ENCODE measurements around the gene PRR14L. TPM values are rescaled to one million over a fixed set of nuclear protein-coding genes. Genes with fewer than 3 reads are reported as not detected.
"Not testable (repeated sequence)": the region's sequence is repeated elsewhere in the genome, so short reads cannot be mapped to it uniquely, and the experiment has no call there.

PRR14L gene
- total RNA-seq, 1 experiment from 2014 or later, result 7.2 TPM

DNA sequence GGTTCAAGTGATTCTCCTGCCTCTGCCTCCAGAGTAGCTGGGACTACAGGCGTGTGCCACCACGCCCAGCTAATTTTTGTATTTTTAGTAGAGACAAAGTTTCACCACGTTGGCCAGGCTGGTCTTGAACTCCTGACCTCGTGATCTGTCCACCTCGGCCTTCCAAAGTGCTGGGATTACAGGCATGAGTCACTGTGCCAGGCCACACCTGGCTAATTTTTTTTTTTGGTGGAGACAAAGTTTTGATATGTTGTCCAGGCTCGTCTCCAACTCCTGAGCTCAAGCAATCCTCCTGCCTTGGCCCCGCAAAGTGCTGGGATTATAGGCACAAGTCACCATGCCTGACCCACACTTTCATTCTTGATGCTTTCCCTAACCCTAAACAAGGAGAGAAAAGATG lies 9.6 kb downstream of the PRR14L start:
- not testable (repeated sequence) for DNase-seq (ENCODE audit: low spot score)

DNA sequence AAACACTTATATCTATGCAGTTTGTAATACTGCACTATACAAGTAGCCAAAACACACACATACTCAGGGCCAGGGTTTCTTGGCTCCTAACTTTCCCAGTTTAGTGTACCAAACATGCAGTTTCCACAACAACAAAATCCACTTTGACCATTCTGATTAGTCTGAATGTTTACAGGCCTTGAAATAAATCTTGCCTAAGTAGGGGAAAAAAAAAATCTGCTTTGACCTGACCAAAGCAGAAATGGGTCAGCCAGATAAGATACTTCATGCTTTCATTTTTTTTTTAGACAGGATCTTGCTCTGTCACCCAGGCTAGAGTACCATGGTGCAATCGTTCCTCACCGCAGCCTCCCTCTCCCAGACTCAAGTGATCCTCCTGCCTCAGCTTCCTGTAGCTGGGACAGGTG lies 10.1 kb downstream of the PRR14L start:
- DNase-seq (ENCODE audit: low spot score), result no peak

DNA sequence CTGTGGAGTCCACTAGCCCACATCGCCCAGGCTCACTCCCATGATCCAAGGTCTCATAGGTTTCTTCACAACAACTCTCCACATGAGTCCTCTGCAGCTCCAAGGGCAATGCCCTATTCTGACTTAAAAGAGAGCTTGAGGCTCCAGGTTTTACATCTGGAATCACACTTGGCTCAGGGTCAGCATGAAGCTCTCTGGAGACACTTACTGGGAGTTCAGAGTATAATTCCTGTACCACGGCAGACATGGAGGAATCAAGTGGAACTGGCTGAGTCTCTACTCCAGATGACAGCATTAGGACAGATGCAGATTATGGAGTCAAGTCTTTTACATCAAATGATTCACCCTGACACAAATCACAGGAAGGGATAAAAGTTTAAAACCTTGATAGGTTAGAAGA lies 11.4 kb downstream of the PRR14L start:
- no peak for DNase-seq (ENCODE audit: low spot score)

DNA sequence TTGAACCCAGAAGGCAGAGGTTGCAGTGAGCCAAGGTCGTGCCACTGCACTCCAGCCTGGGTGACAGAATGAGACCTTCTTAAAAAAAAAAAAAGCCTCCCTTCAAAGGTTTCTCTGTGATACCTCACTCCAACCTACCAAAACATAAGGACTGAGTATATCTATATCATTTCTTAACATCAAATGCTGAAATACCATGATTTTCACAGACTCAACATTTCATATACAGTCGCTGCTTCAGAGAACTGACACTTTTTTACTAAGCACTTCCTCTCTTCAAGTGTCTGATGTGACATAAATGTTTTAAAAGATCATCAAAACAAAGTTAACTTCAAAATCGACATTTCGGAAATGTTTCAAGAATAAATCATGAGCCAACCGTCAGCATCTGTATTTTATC lies 12.0 kb downstream of the PRR14L start:
- no peak for DNase-seq (ENCODE audit: low spot score)

DNA sequence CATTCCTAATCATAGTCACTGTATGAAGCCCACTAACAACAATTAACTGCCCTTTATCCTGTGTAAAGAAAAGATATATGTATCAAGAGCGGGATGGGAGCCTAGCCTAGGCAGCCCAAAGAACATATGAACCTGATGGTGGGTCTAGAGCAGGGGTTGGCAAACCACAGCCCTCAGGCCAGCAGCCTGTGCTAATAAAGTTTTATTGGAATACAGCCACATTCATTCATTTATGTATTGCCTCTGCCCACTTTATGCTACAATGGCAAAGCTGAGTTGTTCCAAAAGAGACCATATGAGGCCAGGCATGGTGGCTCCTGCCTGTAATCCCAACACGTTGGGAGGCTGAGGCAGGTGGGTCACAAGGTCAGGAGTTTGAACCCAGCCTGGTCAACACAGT lies 13.5 kb downstream of the PRR14L start:
- DNase-seq (ENCODE audit: low spot score), result no peak

DNA sequence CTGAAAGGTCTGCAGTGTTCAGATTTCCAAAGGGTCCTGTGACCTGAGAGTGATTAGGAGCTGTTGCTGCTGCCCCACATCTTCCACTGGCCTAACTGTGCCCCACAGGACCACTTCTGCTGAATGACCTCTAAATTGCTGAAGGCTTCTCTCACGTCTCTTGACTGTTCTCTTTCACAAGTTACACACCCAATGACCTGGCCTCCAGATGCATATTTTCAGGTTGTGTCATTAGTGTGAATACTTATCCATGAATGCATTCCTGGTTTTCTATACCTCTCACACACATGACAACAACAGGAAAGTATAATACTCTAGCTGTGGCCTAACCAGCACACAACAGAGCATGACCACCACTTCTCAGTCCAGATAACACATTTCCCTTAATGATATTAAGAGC lies 15.4 kb downstream of the PRR14L start:
- no peak for DNase-seq (ENCODE audit: low spot score)

DNA sequence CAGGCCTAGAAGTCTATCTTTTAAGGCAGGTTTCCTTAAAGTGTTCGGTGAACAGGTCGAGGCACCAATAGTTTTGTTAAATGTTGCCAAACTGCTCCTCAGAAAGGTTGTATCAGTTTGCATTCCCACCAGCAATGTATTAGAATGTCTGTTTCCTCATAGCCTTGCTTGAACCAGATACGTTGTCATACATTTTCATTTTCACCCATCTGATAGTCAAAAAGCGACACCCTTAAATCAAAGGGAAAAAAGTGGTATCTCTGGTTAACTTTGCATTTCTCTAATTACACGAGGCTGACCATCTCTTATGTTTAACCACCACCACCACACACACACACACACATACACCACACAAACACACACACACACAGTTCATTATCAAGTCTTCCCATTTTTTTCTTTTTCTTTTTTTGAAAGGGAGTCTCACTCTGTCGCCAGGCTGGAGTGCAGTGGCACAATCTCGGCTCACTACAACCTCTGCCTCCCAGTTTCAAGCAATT lies 16.3 kb downstream of the PRR14L start:
- DNase-seq (ENCODE audit: low spot score), result no peak

DNA sequence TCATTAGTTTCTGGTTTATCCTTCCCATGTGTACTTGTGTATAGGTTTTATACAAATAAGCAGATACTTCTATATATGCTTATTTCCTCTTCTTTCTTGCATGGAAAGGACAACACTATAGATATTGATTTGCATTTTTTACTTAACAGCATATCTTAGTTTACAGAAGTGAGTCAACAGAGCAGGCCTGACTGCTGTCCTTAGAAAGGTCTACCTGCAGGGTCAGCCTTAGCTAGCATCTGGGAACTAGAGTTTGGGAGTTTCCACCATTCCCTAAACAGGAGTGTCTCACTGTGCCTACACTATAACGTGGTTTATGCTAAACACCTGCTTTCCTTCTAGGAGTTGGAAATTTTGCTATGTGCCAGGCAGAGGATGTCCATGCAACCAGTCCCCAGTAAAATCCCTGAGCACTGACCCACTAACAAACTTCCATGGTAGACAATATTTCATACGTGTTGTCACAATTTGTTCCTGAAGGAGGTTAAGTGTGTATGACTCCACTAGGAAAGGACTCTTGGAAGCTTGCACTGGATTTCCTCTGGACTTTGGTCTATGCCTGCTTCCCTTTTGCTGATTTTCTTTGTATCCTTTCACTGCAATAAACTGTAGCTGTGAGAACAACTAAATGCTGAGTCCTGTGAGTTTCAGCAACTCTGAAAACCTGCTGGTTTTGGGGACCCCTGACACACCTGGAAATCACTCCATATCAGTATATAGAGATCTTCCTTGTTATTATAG lies 17.7 kb downstream of the PRR14L start:
- DNase-seq (ENCODE audit: low spot score), result no peak

DNA sequence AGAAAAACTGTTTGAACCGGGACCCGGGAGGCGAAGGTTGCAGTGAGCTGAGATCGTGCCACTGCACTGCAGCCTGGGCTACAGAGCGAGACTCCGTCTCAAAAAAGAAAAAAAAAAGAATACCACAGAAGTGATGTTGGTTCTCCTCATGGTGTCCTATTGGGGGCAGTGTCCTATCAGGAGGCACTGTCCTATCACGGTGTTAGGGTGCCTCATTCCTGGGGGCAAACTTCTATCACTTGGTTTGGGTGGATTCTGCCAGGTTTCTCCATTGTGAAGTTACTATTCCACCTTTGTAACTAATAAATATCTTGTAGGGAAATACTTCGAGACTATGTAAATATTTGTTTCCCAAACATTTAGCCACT lies 19.6 kb downstream of the PRR14L start:
- no peak for DNase-seq (ENCODE audit: low spot score)

DNA sequence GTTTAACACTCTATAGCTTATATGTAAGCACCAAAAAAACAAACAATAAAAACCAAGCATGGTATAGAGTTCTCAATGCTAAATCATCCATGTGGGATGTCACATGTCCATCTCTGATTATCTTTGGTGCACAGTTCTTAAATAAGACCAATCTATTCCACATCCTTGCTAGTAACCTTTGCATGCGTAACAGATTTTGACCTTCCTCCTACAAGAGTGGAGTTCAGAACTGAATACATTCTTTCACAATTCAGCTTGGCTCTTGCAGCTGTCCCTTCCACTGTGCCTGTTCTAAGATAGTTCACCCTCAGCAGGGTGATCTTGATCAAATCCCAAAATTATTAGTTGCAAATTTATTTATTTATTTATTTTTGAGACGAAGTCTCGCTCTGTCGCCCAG lies 21.1 kb downstream of the PRR14L start:
- no peak for DNase-seq (ENCODE audit: low spot score)

DNA sequence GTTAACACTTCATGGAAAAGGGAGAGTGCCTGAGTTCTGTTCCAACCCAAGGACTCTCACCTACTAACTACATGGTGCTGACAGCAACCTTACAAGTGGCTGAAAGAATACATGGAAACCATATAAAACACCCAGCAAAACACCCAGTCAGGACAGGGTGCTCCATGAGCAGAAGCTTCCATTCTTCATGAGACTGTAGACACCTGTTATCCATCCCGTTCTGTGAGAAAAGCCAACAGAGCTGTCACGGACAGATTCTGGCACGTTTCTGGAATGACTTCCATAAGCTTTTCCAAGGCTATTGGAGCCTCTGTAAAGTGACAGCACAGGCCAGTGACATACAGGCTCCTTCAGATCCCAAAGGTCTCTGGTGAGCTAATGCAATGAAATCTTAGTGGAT lies 23.2 kb downstream of the PRR14L start:
- DNase-seq (ENCODE audit: low spot score), result no peak

DNA sequence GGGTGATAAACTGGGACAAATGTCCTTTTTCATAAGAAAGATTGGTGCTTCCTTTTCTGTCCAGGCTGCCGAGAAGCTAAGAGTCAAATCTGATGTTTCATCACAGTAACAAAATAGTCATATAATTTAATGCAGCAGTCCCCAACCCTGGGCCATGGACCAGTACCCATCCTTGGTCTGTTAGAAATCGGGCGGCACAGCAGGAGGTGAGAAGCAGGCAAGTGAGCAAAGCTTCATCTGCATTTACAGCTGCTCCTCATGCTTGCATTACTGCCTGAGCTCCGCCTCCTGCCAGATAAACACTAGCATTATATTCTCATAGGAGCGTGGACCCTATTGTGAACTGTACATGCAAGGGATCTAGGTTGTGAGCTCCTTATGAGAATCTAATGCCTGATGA lies 26.2 kb downstream of the PRR14L start:
- no peak for DNase-seq (ENCODE audit: low spot score)

DNA sequence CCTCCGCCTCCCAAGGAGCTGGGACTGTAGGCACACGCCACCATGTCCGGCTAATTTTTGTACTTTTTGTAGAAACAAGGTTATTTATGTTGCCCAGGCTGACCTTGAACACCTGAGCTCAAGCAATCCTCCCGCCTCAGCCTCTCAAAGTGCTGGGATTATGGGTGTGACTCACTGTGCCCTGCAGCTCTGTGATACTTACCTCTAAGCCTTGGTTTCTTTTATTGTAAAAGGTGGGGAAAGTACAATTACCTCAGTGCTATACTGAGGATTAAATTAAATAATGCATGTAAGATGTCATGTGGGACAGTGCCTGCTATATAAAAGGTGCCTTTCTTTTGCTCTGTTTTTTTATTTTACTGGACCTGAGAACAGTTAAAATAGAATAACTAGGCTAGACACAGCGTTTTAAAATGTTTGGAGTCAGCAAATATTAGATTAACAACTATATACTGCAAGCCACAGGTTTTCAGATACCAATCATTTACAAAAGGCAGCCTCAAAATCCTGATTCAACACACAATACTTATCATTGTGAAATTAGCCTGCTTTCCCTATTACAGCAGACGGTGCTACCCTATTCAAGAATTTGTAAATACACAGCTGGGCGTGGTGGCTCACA lies 30.0 kb downstream of the PRR14L start:
- DNase-seq (ENCODE audit: low spot score), result no peak

DNA sequence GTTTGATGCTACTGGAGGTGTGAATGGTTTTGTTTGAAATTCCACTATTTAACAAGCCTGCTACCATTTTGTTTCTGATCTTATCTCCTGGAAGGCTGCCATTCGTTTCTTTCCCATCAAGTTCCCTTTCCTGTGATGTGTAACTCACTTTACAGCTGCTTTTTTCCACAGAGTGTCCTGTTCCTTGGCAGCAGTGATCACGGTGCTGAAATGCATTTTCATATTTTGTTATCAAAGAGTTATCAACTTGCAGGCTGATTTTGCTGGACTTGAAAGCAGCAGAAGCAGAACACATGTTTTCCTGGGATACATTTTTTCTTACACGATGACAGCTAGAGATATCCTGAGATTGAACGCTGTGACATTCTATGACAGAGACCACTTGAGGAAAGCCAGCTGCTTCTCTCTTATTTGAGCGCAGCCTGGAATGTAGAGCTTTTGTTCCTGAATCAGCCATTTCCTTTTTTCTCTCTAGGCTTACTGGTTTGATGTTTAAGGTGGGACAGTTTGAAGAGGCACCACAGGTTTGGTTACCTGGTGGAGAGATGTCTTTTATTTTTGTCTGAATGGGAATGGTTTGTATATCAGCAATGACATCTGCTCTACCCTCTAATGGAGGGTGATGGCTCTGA lies 34.7 kb downstream of the PRR14L start:
- DNase-seq (ENCODE audit: low spot score), result no peak

DNA sequence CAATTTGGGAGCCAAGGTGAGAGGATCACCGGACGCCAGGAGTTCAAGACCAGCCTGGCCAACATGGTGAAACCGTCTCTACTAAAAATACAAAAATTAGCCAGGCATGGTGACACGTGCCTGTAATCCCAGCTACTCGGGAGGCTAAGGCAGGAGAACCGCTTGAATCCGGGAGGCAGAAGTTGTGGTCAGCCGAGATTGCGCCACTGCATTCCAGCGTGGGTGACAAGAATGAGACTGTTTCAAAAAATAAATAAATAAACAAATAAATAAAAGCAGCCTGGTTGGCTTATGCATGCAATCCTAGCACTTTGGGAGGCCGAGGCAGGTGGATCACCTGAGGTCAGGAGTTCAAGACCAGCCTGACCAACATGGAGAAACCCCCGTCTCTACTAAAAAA lies 38.7 kb downstream of the PRR14L start:
- DNase-seq (ENCODE audit: low spot score), result not testable (repeated sequence)

DNA sequence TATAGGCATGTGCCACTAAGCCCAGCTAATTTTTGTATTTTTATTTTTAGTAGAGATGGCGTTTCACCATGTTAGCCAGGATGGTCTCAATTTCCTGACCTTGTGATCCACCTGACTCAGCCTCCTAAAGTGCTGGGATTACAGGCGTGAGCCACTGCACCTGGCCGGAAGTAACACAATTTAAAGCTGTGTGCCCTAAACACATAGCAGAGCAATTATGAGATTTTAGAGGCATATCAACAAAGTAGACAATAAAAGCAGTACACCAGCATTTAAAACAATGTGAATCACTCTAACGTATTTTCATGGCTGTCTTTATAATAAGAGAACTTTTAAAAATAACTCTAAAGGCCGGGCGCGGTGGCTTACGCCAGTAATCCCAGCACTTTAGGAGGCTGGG lies 42.4 kb downstream of the PRR14L start:
- DNase-seq (ENCODE audit: low spot score), result no peak

DNA sequence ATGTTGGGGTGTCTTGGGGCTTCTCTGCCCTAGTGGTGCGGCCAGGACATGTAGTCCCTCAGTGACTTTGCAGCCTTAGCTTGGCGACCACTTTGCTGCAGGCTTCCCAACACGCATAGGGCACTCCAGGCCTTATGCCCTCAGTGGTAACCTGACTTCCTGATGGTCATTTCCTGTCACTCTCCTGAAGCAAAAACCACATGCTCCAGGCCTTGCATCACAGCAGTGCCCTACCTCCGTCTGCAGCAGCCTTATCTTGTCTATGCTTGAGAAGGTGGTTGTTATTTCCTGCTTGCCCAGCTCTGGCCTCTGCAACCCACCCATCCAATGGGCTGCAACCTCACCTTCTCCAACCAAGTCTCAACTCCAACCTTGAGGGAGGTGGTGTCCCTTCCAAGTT lies 54.5 kb downstream of the PRR14L start:
- DNase-seq (ENCODE audit: low spot score), result no peak

DNA sequence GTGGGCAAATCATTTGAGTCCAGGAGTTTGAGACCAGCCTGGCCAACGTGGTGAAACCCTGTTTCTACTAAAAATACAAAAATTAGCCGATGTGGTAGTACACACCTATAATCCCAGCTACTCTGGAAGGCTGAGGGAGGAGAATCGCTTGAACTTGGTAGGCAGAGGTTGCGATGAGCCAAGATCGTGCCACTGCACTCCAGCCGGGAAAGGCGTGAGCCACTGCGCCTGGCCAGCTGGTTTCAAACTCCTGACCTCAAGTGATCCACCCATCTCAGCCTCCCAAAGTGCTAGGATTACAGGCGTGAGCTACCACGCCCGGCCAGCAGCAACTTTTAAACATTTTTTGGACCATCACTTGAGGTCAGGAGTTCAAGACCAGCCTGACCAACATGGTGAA lies 55.9 kb downstream of the PRR14L start:
- DNase-seq (ENCODE audit: low spot score), result not testable (repeated sequence)

DNA sequence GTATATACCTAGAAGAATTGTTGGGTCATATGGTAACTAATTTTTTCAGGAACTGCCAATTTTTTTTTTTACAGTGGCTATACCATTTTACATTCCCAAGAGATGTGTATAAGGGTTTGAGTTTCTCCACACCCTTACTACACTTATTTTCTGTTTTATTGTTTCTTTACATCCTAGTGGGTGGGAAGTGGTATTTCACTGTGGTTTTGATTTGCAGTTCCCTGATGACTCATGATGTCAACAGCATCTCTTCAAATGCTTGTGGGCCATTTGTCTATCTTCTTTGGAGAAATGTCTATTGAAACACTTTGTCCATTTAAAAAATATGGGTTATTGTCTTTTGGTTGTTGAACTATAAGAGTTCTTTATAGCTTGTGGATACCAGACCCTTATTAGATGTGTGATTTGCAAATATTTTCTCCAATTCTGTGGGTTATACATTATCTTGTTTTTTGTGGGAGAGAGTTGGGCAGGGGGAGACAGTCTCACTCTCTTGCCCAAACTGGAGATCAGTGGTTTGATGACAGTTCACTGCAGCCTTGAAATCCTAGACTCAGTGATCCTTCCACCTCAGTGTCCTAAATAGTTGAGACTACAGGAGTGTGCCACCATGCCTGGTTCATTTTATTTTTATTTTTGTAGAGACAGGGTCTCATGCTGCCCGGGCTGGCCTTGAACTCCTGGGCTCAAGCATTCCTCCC lies 57.6 kb downstream of the PRR14L start:
- DNase-seq (ENCODE audit: low spot score), result no peak

DNA sequence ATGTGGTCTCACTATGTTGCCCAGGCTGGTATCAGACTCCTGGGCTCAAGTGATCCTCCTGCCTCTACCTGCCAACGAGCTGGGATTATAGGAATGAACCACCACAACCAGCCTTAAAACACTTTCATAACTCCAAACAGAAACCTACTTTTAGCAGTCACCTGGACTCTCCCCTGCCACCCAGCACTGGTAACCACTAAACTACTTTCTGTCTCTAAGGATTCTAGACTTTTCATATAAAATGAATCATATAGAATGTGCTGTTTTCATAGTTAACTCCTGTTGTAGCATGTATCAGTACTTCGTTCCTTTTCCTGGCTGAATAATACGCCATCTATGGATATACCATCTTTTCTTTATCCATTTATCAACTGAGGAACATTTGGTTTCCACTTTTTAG lies 58.5 kb downstream of the PRR14L start:
- no peak for DNase-seq (ENCODE audit: low spot score)

DNA sequence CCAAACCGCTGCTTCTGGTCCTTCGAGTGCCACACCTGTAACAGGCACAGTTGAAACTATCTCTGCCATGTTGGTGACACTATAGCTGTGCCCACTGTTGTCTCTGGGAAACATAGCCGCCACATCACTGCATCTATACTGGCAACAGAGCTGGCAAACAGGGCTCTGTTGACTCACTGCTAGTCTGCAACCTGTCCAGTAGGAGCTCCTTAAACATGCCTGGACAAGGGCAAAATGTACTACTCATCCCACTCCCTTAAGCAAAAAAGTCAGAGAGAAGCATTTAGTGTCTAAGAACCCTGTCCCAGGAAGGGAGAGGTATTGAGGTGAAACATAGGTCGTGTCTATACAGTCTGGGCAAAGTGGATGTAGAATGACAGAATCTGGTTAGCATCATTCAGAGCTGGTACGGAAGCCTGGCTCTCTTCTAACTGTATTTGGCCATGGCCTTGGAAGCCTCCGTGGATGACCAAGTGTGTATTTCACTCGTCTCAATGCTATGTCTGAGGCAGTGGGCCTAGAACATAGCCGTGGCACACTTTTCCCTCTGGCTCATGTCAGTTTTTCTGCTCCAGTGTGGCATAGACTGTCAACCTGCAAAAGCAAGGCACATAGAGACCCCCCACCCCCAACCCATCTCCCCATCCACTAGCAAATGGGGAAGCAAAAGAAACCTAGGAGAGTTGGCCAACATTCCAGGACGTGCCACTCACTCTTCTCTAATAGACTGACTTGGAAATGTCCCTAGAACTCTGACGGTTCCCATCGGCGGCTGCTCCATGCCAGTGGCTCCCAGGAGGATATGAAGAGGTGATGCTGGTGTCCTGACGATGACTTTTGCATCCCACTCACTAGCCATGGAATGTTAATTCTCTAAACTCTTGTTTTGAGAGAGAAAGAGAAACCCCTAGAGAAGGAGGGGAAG lies 66.5 kb downstream of the PRR14L start:
- no peak for DNase-seq (ENCODE audit: low spot score)
